K562 (cell line): ENCODE measurements around the gene MUC5B. TPM values are rescaled to one million over a fixed set of nuclear protein-coding genes. Genes with fewer than 3 reads are reported as not detected.

Experiments
- ATAC-seq: fragments of 200-7000 bp; cut with Tn5 transposase; 3 replicates; pipeline ENCODE4 v1.9.1; 2020; ENCODE audit warnings: moderate library complexity
- BruUV-seq: library from RNA; stranded (reverse); fragments of 400-500 nt; replicated peaks from 2 replicates; lab custom pipeline; 2021; lab: Mats Ljungman, UMichigan
- CTCF ChIA-PET: fragments of 300-600 bp; formaldehyde crosslinking; extraction: SDS; loops from one replicate; lab custom pipeline; 2021; ENCODE audit warnings: low intra/inter-chr PET ratio; lab: Yijun Ruan, JAX
- POLR2A ChIA-PET: fragments of 300-600, 350-650 bp; sonication (Branson Sonifier 250); formaldehyde crosslinking; extraction: SDS; loops from one replicate; lab custom pipeline; 2021; ENCODE audit warnings: antibody characterized with exemption, inconsistent platforms; lab: Yijun Ruan, JAX
- DNase-seq, 4 experiments: peaks; one replicate each; pipeline versions ENCODE4 v3.0.0 to v3.0.0-alpha.2; 2011 to 2018; ENCODE audit warnings: low spot score in 3 of 4, mixed read lengths in 3 of 4; ENCODE audit errors: extremely low read depth in 1 of 4
- FAIRE-seq: peaks from 2 replicates; lab custom pipeline; 2011; peaks lifted over from hg19 to GRCh38; lab: Jason Lieb, UNC
- H2AFZ ChIP-seq: 2 replicates; pipeline ENCODE4 v1.6.0; 2011; ENCODE audit warnings: low read depth, low read length, control low read depth, inconsistent platforms
- H3K27ac ChIP-seq: fragments of 200-600 bp; 3 replicates; pipeline ENCODE4 v1.8.0; 2011; ENCODE audit warnings: low read depth, mild to moderate bottlenecking, control low read depth, inconsistent platforms, low read length, moderate library complexity, mixed read lengths; ENCODE audit errors: extremely low read depth
- H3K27me3 ChIP-seq, 2 experiments: fragments of 300-600 bp in 1 of 2; 2 replicates in 1 of 2; 3 replicates in 1 of 2; pipeline versions ENCODE4 v1.6.0 to v1.8.0; 2011; ENCODE audit warnings: inconsistent platforms in 2 of 2, low read length in 2 of 2, mild to moderate bottlenecking in 1 of 2, mixed read lengths in 1 of 2, moderate library complexity in 1 of 2; ENCODE audit not compliant: control insufficient read depth in 2 of 2, insufficient read depth in 2 of 2
- H3K36me3 ChIP-seq: fragments of 300-600 bp; 3 replicates; pipeline ENCODE4 v1.8.0; 2011; ENCODE audit warnings: mild to moderate bottlenecking, low read length, inconsistent platforms; ENCODE audit not compliant: control insufficient read depth, insufficient read depth
- H3K4me1 ChIP-seq, 2 experiments: fragments of 200-600 bp in 1 of 2; replicated peaks in 1 of 2; 2 replicates in 1 of 2; 3 replicates in 1 of 2; pipeline versions ENCODE4 v1.5.1 to v1.8.0; 2011; ENCODE audit warnings: inconsistent platforms in 2 of 2, low read length in 2 of 2, mild to moderate bottlenecking in 1 of 2, mixed read lengths in 1 of 2, moderate library complexity in 1 of 2; ENCODE audit not compliant: control insufficient read depth in 2 of 2, insufficient read depth in 2 of 2
- H3K4me2 ChIP-seq: 2 replicates; pipeline ENCODE4 v1.6.1; 2011; ENCODE audit warnings: low read length, control low read depth, inconsistent platforms, mixed read lengths; ENCODE audit not compliant: insufficient read depth
- H3K4me3 ChIP-seq: fragments of 200-600 bp; sonication (generic), shearing (Covaris generic); 2 replicates; pipeline ENCODE4 v1.5.1; 2016; ENCODE audit warnings: control low read depth, inconsistent platforms
- H3K79me2 ChIP-seq: fragments of 200-600 bp; 3 replicates; pipeline ENCODE4 v1.8.0; 2011; ENCODE audit warnings: low read length, inconsistent platforms; ENCODE audit not compliant: control insufficient read depth, insufficient read depth
- H3K9ac ChIP-seq, 2 experiments: 2 replicates each; pipeline versions ENCODE4 v1.6.0 to v1.6.1; 2011; ENCODE audit warnings: low read depth in 2 of 2, low read length in 2 of 2, control low read depth in 1 of 2, inconsistent platforms in 1 of 2, mild to moderate bottlenecking in 1 of 2, mixed read lengths in 1 of 2; ENCODE audit not compliant: insufficient read depth in 1 of 2
- H3K9me1 ChIP-seq: one replicate; pipeline ENCODE4 v1.6.0; 2011; ENCODE audit warnings: inconsistent platforms, mild to moderate bottlenecking, low read length, moderate library complexity; ENCODE audit not compliant: control insufficient read depth, insufficient read depth
- H3K9me3 ChIP-seq: replicated peaks from 2 replicates; pipeline ENCODE4 v1.5.1; 2011; ENCODE audit warnings: low read depth, low read length, inconsistent platforms; ENCODE audit not compliant: control insufficient read depth, insufficient read depth
- H4K20me1 ChIP-seq: replicated peaks from 2 replicates; pipeline ENCODE4 v1.6.1; 2011; ENCODE audit warnings: low read length, inconsistent platforms, mixed read lengths; ENCODE audit not compliant: control insufficient read depth, insufficient read depth
- ARID3A ChIP-seq: IDR thresholded peaks from 2 replicates; pipeline ENCODE4 v1.6.1; 2012; ENCODE audit warnings: low read depth, low read length, improper control_type of control experiment, borderline replicate concordance
- LCOR ChIP-seq: sonication (generic); formaldehyde crosslinking; IDR thresholded peaks from 2 replicates; pipeline ENCODE4 v1.8.0; 2022; ENCODE audit warnings: mild to moderate bottlenecking, missing genetic modification reagents
- MAFK ChIP-seq: IDR thresholded peaks from 2 replicates; pipeline ENCODE4 v1.6.1; 2011; ENCODE audit warnings: low read length, improper control_type of control experiment
- MYC ChIP-seq, 2 experiments: fragments of 250-450 bp in 1 of 2; sonication (Bioruptor Pico) in 1 of 2; IDR thresholded peaks; 2 replicates each; pipeline versions ENCODE4 v1.5.1 to v1.6.1; 2012 to 2021; ENCODE audit warnings: low read depth in 2 of 2, borderline replicate concordance in 1 of 2, improper control_type of control experiment in 1 of 2, low read length in 1 of 2, mild to moderate bottlenecking in 1 of 2, moderate library complexity in 1 of 2
- PHB2 ChIP-seq: fragments of 450-650 bp; IDR thresholded peaks from 2 replicates; pipeline ENCODE4 v1.6.1; 2017; ENCODE audit warnings: low read depth
- RBM17 ChIP-seq: fragments of 200-400 bp; formaldehyde crosslinking; IDR thresholded peaks from 2 replicates; pipeline ENCODE4 v1.6.1; 2017; ENCODE audit warnings: low read depth, mild to moderate bottlenecking, low read length, borderline replicate concordance
- RBM39 ChIP-seq: fragments of 200-400 bp; formaldehyde crosslinking; optimal IDR thresholded peaks from 2 replicates; pipeline ENCODE3; 2018; ENCODE audit warnings: low read depth, low read length
- ZBTB33 ChIP-seq: sonication (generic); formaldehyde crosslinking; IDR thresholded peaks from 2 replicates; pipeline ENCODE4 v1.8.1; 2023; ENCODE audit warnings: mild to moderate bottlenecking, missing genetic modification reagents
- ZNF12 ChIP-seq: sonication (generic); formaldehyde crosslinking; IDR thresholded peaks from 2 replicates; pipeline ENCODE4 v1.4.0; 2020; ENCODE audit warnings: mild to moderate bottlenecking, missing genetic modification reagents
- ZNF140 ChIP-seq: fragments of 250-450 bp; sonication (Bioruptor Pico); IDR thresholded peaks from 2 replicates; pipeline ENCODE4 v1.8.0; 2021; ENCODE audit warnings: moderate library complexity, mild to moderate bottlenecking, inconsistent platforms
- ZNF408 ChIP-seq: fragments of 250-450 bp; sonication (Bioruptor Pico); IDR thresholded peaks from 2 replicates; pipeline ENCODE4 v1.4.0; 2020; ENCODE audit warnings: low read depth, mild to moderate bottlenecking, moderate library complexity
- WGBS: fragments of 100-300 bp; shearing (Covaris generic); methylation state at CpG from one replicate; pipeline ENCODE4 v1.1.6; 2016; ENCODE audit warnings: low coverage, mixed read lengths; ENCODE audit not compliant: insufficient coverage; ENCODE audit errors: missing lambda C conversion rate; 5-methylcytosine and 5-hydroxymethylcytosine counted together
- in situ Hi-C: fragments of 300-500 bp; cut with MboI; formaldehyde crosslinking; loops from 4 replicates; pipeline ENCODE4 v1.15.0; 2018; ENCODE audit warnings: inconsistent platforms, mixed read lengths
- intact Hi-C: fragments of 100-400 bp; cut with micrococcal nuclease; formaldehyde crosslinking; loops from 2 replicates; pipeline ENCODE4 v1.14.2; 2022
- polyA plus RNA-seq, 8 experiments: library from polyadenylated mRNA; depleted of rRNA in 4 of 8; stranded (reverse) in 5 of 8; unstranded in 3 of 8; fragments of >200 nt; fragmentation: Nextera tagmentation in 2 of 8; fragmentation: Illumina TruSeq in 1 of 8; extraction: Ambion mirVana in 2 of 8; extraction: Trizol in 1 of 8; gene quantifications; 2 replicates each; pipeline versions ENCODE4 v1.2.1 to v1.2.3, GENCODE V29; 2011 to 2014; ENCODE audit warnings: inconsistent platforms in 1 of 8, missing spikeins in 1 of 8
- total RNA-seq, 7 experiments: library from RNA; depleted of rRNA in 6 of 7; stranded (reverse); fragments of >200 nt in 6 of 7; fragmentation: Illumina TruSeq in 2 of 7; extraction: Trizol in 2 of 7; gene quantifications; 2 replicates each; pipeline versions ENCODE4 v1.2.1 to v1.2.3, GENCODE V29; 2011 to 2021; ENCODE audit warnings: low replicate concordance in 1 of 7

The MUC5B gene
- total and polyA plus RNA-seq, 9 of the 15 experiments (the other 6 are each of a cell fraction or from before 2014, with no cell fraction given), result 0.04 to 0.95 TPM; not detected in 7

GRCh38 chr11:1270476-1270875 lies 47.6 kb downstream of the MUC5B start:
- Histone ChIP-seq H2AFZ (no peak overlapping the region), H3K27ac (no peak overlapping the region), H3K4me2 (no peak overlapping the region), H3K9me3 (0 out of 2 replicates have a peak, but pooled peaks cover under 1% of the 10 kb centered on the region), H3K79me2 (no peaks in the 10 kb centered on the region), H3K9me1 (no peaks in the 10 kb centered on the region), H3K4me3 (no peak overlapping the region), H3K36me3 (no peaks in the 10 kb centered on the region), H3K9ac (peak overlapping the region in 1 of 2 experiments; percentile 77; a peak in 2 of 4 replicates), H4K20me1 (no peaks in the 10 kb centered on the region), H3K27me3 (peaks cover 0 to 7% of the 10 kb centered on the region in 2 experiments; a peak in 1 of 5 replicates), H3K4me1 (peaks cover 3 to 19% of the 10 kb centered on the region in 2 experiments; a peak in 4 of 5 replicates)
- DNase-seq (no peak), FAIRE-seq (no peak), ATAC-seq (no peak; the same call in 1 of the 3 replicates)
- in situ Hi-C loops (no loop called here), intact Hi-C loops (no loop called here)
- POLR2A ChIA-PET, result interaction anchor here (0.6 to 1.1 kb wide), 5 partner anchors 38 to 1817 kb away, joined by 3 read pairs; partner anchors contain the start of gene TALDO1
- 60% methylated on average over 8 of the region's 10 CpGs for WGBS
- BruUV-seq, result no TSS peak
- CTCF ChIA-PET, result no interaction called here
- no peak for TF ChIP-seq LCOR (CRISPR knock-in tag)
- TF ChIP-seq ZNF12, result no peak
- no peak for TF ChIP-seq ZNF140 (CRISPR knock-in tag)
- no peak for TF ChIP-seq RBM17
- no peak for TF ChIP-seq ZNF408
- no peak for TF ChIP-seq MYC (IDR thresholded peaks at IDR 0.05; ENCODE audit: low read depth, low read length)
- no peak for TF ChIP-seq MYC (CRISPR knock-in tag; IDR thresholded peaks at IDR 0.05; ENCODE audit: borderline replicate concordance, low read depth)
- TF ChIP-seq ARID3A, result no peak
- no peak for TF ChIP-seq MAFK
- no peak for TF ChIP-seq PHB2
- TF ChIP-seq RBM39, result no peak
- TF ChIP-seq ZBTB33 (CRISPR knock-in tag), result no peak
- TF ChIP-seq, all 486 proteins: peak for 0
